ENCODE measurements around the gene PI3.

- TF ChIP-seq CTCF (IDR thresholded peaks at IDR 0.05) (no peak), POLR2A (IDR thresholded peaks at IDR 0.05) (no peak)
Observed at GRCh38 chr20:45153752-45154151, 20.9 kb upstream of the PI3 start.
